T-helper 22 cell (primary cell): ENCODE results near the gene LCE1C.

Source experiments
- DNase-seq: peaks from one replicate; pipeline ENCODE4 v3.0.0-alpha.2; 2020; ENCODE audit warnings: low read depth

Gene LCE1C

GRCh38 chr1:152806576-152806975 lies at the start of gene LCE1C:
LCE1C (minus strand) TSS chr1:152806651; CDS start chr1:152805478, 1,173 bp downstream.
- DNase-seq: no peak

- no peak for DNase-seq
Observed at GRCh38 chr1:152855661-152856060, 49.2 kb upstream of the LCE1C start.

- no peak for DNase-seq
Observed at GRCh38 chr1:152842556-152842955, 36.1 kb upstream of the LCE1C start, which contains the start of gene LCE6A. LCE6A (plus strand) TSS chr1:152842856; CDS start chr1:152843521, 665 bp downstream.

GRCh38 chr1:152836870-152837269 lies 30.4 kb upstream of the LCE1C start:
- DNase-seq: no peak

GRCh38 chr1:152827173-152827572 lies 20.7 kb upstream of the LCE1C start, which contains the start of gene LCE1A:
LCE1A (plus strand) TSS chr1:152827473; CDS start chr1:152827473, 0 bp downstream.
- no peak for DNase-seq

GRCh38 chr1:152824964-152825363 lies 18.5 kb upstream of the LCE1C start:
- no peak for DNase-seq

- DNase-seq: no peak
Observed at GRCh38 chr1:152823294-152823693, 16.8 kb upstream of the LCE1C start.

- DNase-seq: no peak
Observed at GRCh38 chr1:152817309-152817708, 10.9 kb upstream of the LCE1C start.

- DNase-seq: no peak
Observed at GRCh38 chr1:152811671-152812070, 5.2 kb upstream of the LCE1C start, which contains the start of gene LCE1B. LCE1B (plus strand) TSS chr1:152811971; CDS start chr1:152812447, 476 bp downstream.

- no peak for DNase-seq
Observed at GRCh38 chr1:152811050-152811449, 4.6 kb upstream of the LCE1C start.

- DNase-seq: no peak
Observed at GRCh38 chr1:152801333-152801732, 5.1 kb downstream of the LCE1C start.

- no peak for DNase-seq
Observed at GRCh38 chr1:152796421-152796820, 10.0 kb downstream of the LCE1C start, which contains the start of gene LCE1D. LCE1D (plus strand) TSS chr1:152796721; CDS start chr1:152797795, 1,074 bp downstream.

GRCh38 chr1:152795686-152796085 lies 10.8 kb downstream of the LCE1C start:
- no peak for DNase-seq

GRCh38 chr1:152786077-152786476 lies 20.4 kb downstream of the LCE1C start, which contains the start of gene LCE1E:
LCE1E (plus strand) TSS chr1:152786257; CDS start chr1:152787300, 1,043 bp downstream.
- DNase-seq: no peak

GRCh38 chr1:152783095-152783494 lies 23.4 kb downstream of the LCE1C start:
- DNase-seq: no peak

- no peak for DNase-seq
Observed at GRCh38 chr1:152777510-152778137, 28.8 kb downstream of the LCE1C start.

GRCh38 chr1:152776361-152776760 lies 30.1 kb downstream of the LCE1C start:
- DNase-seq: no peak

- no peak for DNase-seq
Observed at GRCh38 chr1:152774875-152775274, 31.6 kb downstream of the LCE1C start, which contains the start of gene LCE1F. LCE1F (plus strand) TSS chr1:152775140; CDS start chr1:152776372, 1,232 bp downstream.

GRCh38 chr1:152770411-152770810 lies 36.0 kb downstream of the LCE1C start:
- DNase-seq: no peak

GRCh38 chr1:152768847-152769533 lies 37.5 kb downstream of the LCE1C start:
- no peak for DNase-seq

- DNase-seq: no peak
Observed at GRCh38 chr1:152761609-152762213, 44.7 kb downstream of the LCE1C start.

- no peak for DNase-seq
Observed at GRCh38 chr1:152760551-152761190, 45.8 kb downstream of the LCE1C start.
